ENCODE results near the gene CCL28. TPM values are rescaled to one million over a fixed set of nuclear protein-coding genes. Genes with fewer than 3 reads are reported as not detected.
"Not testable (repeated sequence)": the region's sequence is repeated elsewhere in the genome, so short reads cannot be mapped to it uniquely, and the experiment has no call there.

Gene CCL28
- total and polyA plus RNA-seq, 10 of the 15 experiments (the other 5 are each of a cell fraction or from before 2014, with no cell fraction given) = 1.5 to 7.5 (median 4.4) TPM

GRCh38 chr5:43409809-43410271 is 2.4 kb downstream of the CCL28 start:
- no TSS peak for BruUV-seq (replicated peaks)
- ChIA-PET CTCF (interaction anchor here (1.2 to 2.8 kb wide), 2 partner anchors 10 to 15 kb away, joined by 3 to 10 read pairs; no protein-coding TSS in a partner anchor), POLR2A (no interaction called here), RAD21 (ENCODE audit: unreplicated experiment) (no interaction called here), SMC1A (ENCODE audit: uncharacterized antibody, unreplicated experiment) (no interaction called here)
- DNase-seq (ENCODE audit: low read depth, low spot score) (no peak), FAIRE-seq (no peak), ATAC-seq (no peak)
- Histone ChIP-seq H2AFZ (ENCODE audit: control insufficient read depth, low read depth, low read length) (no peak overlapping the region), H3K36me3 (ENCODE audit: control insufficient read depth in 2 of 2, insufficient read depth in 2 of 2, low read length in 1 of 2) (no peaks in the 10 kb centered on the region), H3K4me2 (ENCODE audit: control insufficient read depth, insufficient read depth) (no peak overlapping the region), H4K20me1 (ENCODE audit: control insufficient read depth, insufficient read depth) (no peaks in the 10 kb centered on the region), H3K9me3 (replicated peaks; ENCODE audit: control insufficient read depth, insufficient read depth, low read length) (no peaks in the 10 kb centered on the region; the same call in 2 of the 3 replicates), H3K27me3 (replicated peaks in 1 of 2; ENCODE audit: control insufficient read depth in 2 of 2, insufficient read depth in 2 of 2, low read length in 1 of 2) (no peaks in the 10 kb centered on the region), H3K79me2 (ENCODE audit: control insufficient read depth, insufficient read depth, low read length) (no peaks in the 10 kb centered on the region), H3K4me1 (ENCODE audit: control insufficient read depth, insufficient read depth, low read length) (no peaks in the 10 kb centered on the region), H3K27ac (ENCODE audit: control insufficient read depth, insufficient read depth) (no peak overlapping the region), H3K9ac (ENCODE audit: control insufficient read depth, insufficient read depth, low read length) (no peak overlapping the region), H3K4me3 (no peak overlapping the region)
- TF ChIP-seq PAX8 (IDR thresholded peaks at IDR 0.05) = no peak
- TF ChIP-seq IKZF2 (IDR thresholded peaks at IDR 0.05) = no peak
- no peak for TF ChIP-seq BRCA1 (IDR thresholded peaks at IDR 0.05; ENCODE audit: low read depth, low read length)
- no peak for TF ChIP-seq EP300 (IDR thresholded peaks at IDR 0.05; ENCODE audit: borderline replicate concordance in 1 of 2, control insufficient read depth in 1 of 2, low read depth in 2 of 2, low read length in 2 of 2)
- in situ Hi-C loops (cut with MboI) = no loop called here
- intact Hi-C loops (cut with micrococcal nuclease; ENCODE audit: unreplicated experiment) = no loop called here
- WGBS (ENCODE audit: insufficient coverage, insufficient replicate concordance, low lambda C conversion rate, missing lambda C conversion rate) = 46% methylated on average over 2 of the region's 2 CpGs

DNA sequence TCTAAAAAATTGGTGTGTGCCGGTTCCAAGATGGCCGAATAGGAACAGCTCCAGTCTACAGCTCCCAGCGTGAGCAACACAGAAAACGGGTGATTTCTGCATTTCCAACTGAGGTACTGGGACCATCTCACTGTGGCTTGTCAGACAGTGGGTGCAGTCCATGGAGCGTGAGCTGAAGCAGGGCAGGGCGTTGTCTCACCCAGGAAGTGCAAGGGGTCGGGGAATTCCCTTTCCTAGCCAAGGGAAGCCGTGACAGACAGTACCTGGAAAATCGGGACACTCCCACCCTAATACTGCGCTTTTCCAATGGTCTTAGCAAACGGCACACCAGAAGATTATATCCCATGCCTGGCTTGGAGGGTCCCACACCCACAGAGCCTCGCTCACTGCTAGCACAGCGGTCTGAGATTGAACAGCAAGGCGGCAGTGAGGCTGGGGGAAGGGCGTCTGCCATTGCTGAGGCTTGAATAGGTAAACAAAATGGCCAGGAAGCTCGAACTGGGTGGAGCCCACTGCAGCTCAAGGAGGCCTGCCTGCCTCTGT is 9.6 kb downstream of the CCL28 start:
- intact Hi-C loops (cut with micrococcal nuclease; ENCODE audit: unreplicated experiment); H3K27ac ChIP-seq (ENCODE audit: control insufficient read depth, insufficient read depth); H3K9ac ChIP-seq (ENCODE audit: control insufficient read depth, insufficient read depth, low read length); H4K20me1 ChIP-seq (ENCODE audit: control insufficient read depth, insufficient read depth); ATAC-seq; H2AFZ ChIP-seq (ENCODE audit: control insufficient read depth, low read depth, low read length); BruUV-seq (replicated peaks); H3K9me3 ChIP-seq (replicated peaks; ENCODE audit: control insufficient read depth, insufficient read depth, low read length); DNase-seq (ENCODE audit: low read depth, low spot score); in situ Hi-C loops (cut with MboI); FAIRE-seq; H3K79me2 ChIP-seq (ENCODE audit: control insufficient read depth, insufficient read depth, low read length); H3K4me1 ChIP-seq (ENCODE audit: control insufficient read depth, insufficient read depth, low read length); H3K4me2 ChIP-seq (ENCODE audit: control insufficient read depth, insufficient read depth); H3K4me3 ChIP-seq; H3K36me3 ChIP-seq (ENCODE audit: control insufficient read depth in 2 of 2, insufficient read depth in 2 of 2, low read length in 1 of 2); H3K27me3 ChIP-seq (replicated peaks in 1 of 2; ENCODE audit: control insufficient read depth in 2 of 2, insufficient read depth in 2 of 2, low read length in 1 of 2): not testable (repeated sequence)
- ChIA-PET RAD21 (ENCODE audit: unreplicated experiment) (interaction anchor here (0.7 kb wide), 1 partner anchor 82 kb away, joined by 5 read pairs; the partner anchor contains the start of gene TMEM267), POLR2A (interaction anchor here (1.1 kb wide), 1 partner anchor 10 kb away, joined by 3 read pairs; the partner anchor contains the start of gene CCL28), CTCF (interaction anchor here (1.1 to 2.1 kb wide), 3 partner anchors 13 to 82 kb away, joined by 3 to 8 read pairs (median 4); no protein-coding TSS in a partner anchor), SMC1A (ENCODE audit: uncharacterized antibody, unreplicated experiment) (interaction anchor here (0.6 kb wide), 1 partner anchor 411 kb away, joined by 3 read pairs; no protein-coding TSS in a partner anchor)
- 55% methylated on average over 16 of the region's 16 CpGs for WGBS (ENCODE audit: insufficient coverage, insufficient replicate concordance, low lambda C conversion rate, missing lambda C conversion rate)
